Measurements from ENCODE around the gene NOS2.

The NOS2 gene

GRCh38 chr17:27818401-27819105 is 18.2 kb upstream of the NOS2 start:
- no peak overlapping the region for H3K9ac ChIP-seq (ENCODE audit: low read length)
- H3K4me3 ChIP-seq (ENCODE audit: low read depth, low read length), result no peak overlapping the region
- peaks cover 19% of the 10 kb centered on the region for H3K9me3 ChIP-seq (ENCODE audit: control insufficient read depth, insufficient read depth, low read depth, low read length)
- H3K36me3 ChIP-seq (ENCODE audit: control insufficient read depth, insufficient read depth, low read length), result no peaks in the 10 kb centered on the region
- no peak overlapping the region for H3K27ac ChIP-seq (ENCODE audit: low read depth, low read length)
- no peaks in the 10 kb centered on the region for H3K27me3 ChIP-seq (ENCODE audit: control insufficient read depth, insufficient read depth, low read length)
- no peaks in the 10 kb centered on the region for H3K4me1 ChIP-seq (ENCODE audit: control insufficient read depth, insufficient read depth, low read length)

DNA sequence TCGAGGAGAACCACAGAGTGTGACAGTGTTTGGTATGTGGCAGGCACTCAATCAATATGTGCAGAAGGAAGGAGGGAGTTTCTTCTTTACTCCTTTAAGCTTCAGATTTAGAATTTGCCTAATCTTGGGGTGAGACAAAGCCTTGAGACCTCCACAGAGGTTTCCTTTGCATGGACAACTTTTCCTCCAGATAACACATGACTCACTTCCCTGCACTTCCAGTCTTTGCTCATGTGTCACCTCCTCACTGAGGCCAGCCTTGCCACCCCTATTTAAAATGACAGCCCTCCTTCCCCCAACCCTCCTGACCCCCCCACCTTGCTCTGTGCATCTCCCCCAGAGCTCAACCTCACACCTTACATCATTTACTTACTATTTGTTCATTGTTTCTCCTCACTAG is 17.4 kb upstream of the NOS2 start:
- Histone ChIP-seq H3K9ac (ENCODE audit: low read length) (no peak overlapping the region), H3K27me3 (ENCODE audit: control insufficient read depth, insufficient read depth, low read length) (no peaks in the 10 kb centered on the region)

DNA sequence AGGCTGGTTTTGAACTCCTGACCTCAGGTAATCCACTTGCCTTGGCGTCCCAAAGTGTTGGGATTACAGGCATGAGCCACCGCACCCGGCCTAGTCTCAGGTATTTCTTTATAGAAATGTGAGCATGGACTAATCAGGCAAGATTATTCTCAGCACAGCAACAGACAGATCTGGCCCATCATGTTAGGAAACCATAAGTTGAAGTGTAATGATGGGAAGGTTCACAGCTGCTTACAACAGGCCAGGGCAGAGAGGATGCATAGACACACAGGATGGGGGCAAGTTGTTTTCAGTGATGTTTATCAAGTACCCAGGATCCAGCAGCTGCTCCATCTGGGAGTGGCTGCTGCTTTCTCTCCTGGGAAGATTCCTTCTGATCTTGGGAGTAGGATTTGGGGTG is 16.6 kb upstream of the NOS2 start:
- Histone ChIP-seq H3K27me3 (ENCODE audit: control insufficient read depth, insufficient read depth, low read length) (no peaks in the 10 kb centered on the region), H3K9me3 (ENCODE audit: control insufficient read depth, insufficient read depth, low read depth, low read length) (peaks cover 11% of the 10 kb centered on the region), H3K27ac (ENCODE audit: low read depth, low read length) (no peak overlapping the region), H3K4me3 (ENCODE audit: low read depth, low read length) (no peak overlapping the region), H3K36me3 (ENCODE audit: control insufficient read depth, insufficient read depth, low read length) (no peaks in the 10 kb centered on the region), H3K4me1 (ENCODE audit: control insufficient read depth, insufficient read depth, low read length) (no peaks in the 10 kb centered on the region), H3K9ac (ENCODE audit: low read length) (no peak overlapping the region)

More for the DNA sequence above, 17.4 kb upstream of the NOS2 start:
- Histone ChIP-seq H3K9me3 (ENCODE audit: control insufficient read depth, insufficient read depth, low read depth, low read length) (peaks cover 16% of the 10 kb centered on the region), H3K36me3 (ENCODE audit: control insufficient read depth, insufficient read depth, low read length) (no peaks in the 10 kb centered on the region), H3K27ac (ENCODE audit: low read depth, low read length) (no peak overlapping the region), H3K4me3 (ENCODE audit: low read depth, low read length) (no peak overlapping the region), H3K4me1 (ENCODE audit: control insufficient read depth, insufficient read depth, low read length) (no peaks in the 10 kb centered on the region)

GRCh38 chr17:27811961-27812360 is 11.6 kb upstream of the NOS2 start:
- H3K27ac ChIP-seq (ENCODE audit: low read depth, low read length), result no peak overlapping the region
- H3K27me3 ChIP-seq (ENCODE audit: control insufficient read depth, insufficient read depth, low read length), result no peaks in the 10 kb centered on the region
- no peak overlapping the region for H3K4me3 ChIP-seq (ENCODE audit: low read depth, low read length)
- no peak overlapping the region for H3K9ac ChIP-seq (ENCODE audit: low read length)
- H3K36me3 ChIP-seq (ENCODE audit: control insufficient read depth, insufficient read depth, low read length), result no peaks in the 10 kb centered on the region
- 0 out of 2 replicates have a peak, but pooled peaks cover 4% of the 10 kb centered on the region for H3K4me1 ChIP-seq (ENCODE audit: control insufficient read depth, insufficient read depth, low read length)
- H3K9me3 ChIP-seq (ENCODE audit: control insufficient read depth, insufficient read depth, low read depth, low read length), result peaks cover 3% of the 10 kb centered on the region; the same call in 1 of the 2 replicates

DNA sequence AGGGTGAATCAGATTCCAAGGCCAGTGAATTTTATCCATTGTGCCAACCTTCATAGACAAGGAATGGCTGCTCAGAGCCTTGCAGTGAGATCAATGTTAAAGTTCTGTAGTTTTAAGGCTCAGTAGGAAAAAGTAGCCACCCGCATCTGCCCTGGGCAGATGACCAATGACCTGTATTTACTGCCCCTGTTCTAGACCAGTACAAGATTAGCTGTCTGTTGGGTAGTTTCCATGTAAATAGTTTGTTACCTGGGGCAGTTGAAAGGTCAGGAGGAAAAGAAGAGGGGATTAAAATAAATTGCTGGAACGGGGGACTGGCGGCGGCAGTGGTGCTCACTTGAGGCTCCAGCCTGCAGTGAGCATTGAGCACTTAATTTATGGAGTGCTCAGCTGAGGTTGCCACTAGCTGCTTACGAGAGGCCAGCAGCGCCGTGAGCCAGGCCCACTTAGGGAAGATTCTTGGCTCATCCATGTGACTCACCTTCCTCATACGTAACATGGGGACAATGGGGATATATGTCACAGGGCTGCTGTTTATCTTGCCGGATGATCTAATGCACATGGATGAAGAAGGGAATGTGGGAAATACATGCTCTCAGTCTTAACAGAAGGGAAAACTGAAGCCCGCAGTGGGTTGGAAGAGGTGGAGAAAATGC is 10.7 kb upstream of the NOS2 start:
- no peak overlapping the region for H3K27ac ChIP-seq (ENCODE audit: low read depth, low read length)
- H3K27me3 ChIP-seq (ENCODE audit: control insufficient read depth, insufficient read depth, low read length), result no peaks in the 10 kb centered on the region; the same call in 1 of the 2 replicates
- no peak overlapping the region for H3K4me3 ChIP-seq (ENCODE audit: low read depth, low read length)
- H3K4me1 ChIP-seq (ENCODE audit: control insufficient read depth, insufficient read depth, low read length), result peaks cover 7% of the 10 kb centered on the region; the same call in 1 of the 2 replicates
- no peaks in the 10 kb centered on the region for H3K36me3 ChIP-seq (ENCODE audit: control insufficient read depth, insufficient read depth, low read length)
- no peak overlapping the region for H3K9ac ChIP-seq (ENCODE audit: low read length)
- peaks cover 3% of the 10 kb centered on the region; the same call in 1 of the 2 replicates for H3K9me3 ChIP-seq (ENCODE audit: control insufficient read depth, insufficient read depth, low read depth, low read length)

DNA sequence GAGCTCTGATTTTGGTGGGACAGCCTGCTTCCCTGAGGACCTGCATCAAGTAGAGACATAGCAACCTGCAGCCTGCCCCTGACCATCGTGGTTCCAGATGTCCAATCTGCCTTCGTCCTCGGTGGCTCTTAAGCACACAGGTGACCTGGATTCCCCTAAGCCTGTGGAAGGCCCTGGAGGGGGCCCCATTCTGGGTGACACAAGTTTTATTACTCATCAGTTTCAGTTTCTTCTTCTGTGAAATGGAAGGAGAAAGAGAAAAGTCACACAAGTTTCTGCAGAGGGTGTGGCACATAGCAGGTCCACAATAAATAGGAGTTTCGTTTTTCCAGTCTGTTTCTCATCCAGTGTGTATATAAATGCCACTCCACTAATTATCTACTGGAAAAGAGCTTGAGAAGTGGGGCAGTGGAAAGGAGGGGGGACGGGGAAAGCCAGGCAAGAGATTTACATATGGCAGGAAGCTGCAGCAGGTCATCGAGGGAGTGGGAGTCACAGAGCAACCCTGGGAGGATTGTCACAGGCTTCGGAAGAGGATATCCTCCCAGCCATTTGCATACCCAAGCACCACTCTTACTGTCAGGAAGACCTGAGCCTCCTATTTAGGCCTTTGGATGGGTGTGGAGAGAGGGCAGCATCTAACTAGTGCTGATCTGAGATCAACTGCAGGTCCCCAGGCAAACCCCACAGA is 10.0 kb upstream of the NOS2 start:
- Histone ChIP-seq H3K36me3 (ENCODE audit: control insufficient read depth, insufficient read depth, low read length) (no peaks in the 10 kb centered on the region), H3K4me1 (ENCODE audit: control insufficient read depth, insufficient read depth, low read length) (peaks cover 12% of the 10 kb centered on the region), H3K27ac (ENCODE audit: low read depth, low read length) (no peak overlapping the region), H3K9me3 (ENCODE audit: control insufficient read depth, insufficient read depth, low read depth, low read length) (peaks cover 3% of the 10 kb centered on the region; the same call in 1 of the 2 replicates), H3K4me3 (ENCODE audit: low read depth, low read length) (no peak overlapping the region), H3K27me3 (ENCODE audit: control insufficient read depth, insufficient read depth, low read length) (no peaks in the 10 kb centered on the region; the same call in 1 of the 2 replicates), H3K9ac (ENCODE audit: low read length) (no peak overlapping the region)

- peaks cover 12% of the 10 kb centered on the region for H3K4me1 ChIP-seq (ENCODE audit: control insufficient read depth, insufficient read depth, low read length)
- no peak overlapping the region for H3K27ac ChIP-seq (ENCODE audit: low read depth, low read length)
- no peaks in the 10 kb centered on the region for H3K36me3 ChIP-seq (ENCODE audit: control insufficient read depth, insufficient read depth, low read length)
- H3K9me3 ChIP-seq (ENCODE audit: control insufficient read depth, insufficient read depth, low read depth, low read length), result peaks cover 3% of the 10 kb centered on the region; the same call in 1 of the 2 replicates
- H3K27me3 ChIP-seq (ENCODE audit: control insufficient read depth, insufficient read depth, low read length), result no peaks in the 10 kb centered on the region; the same call in 1 of the 2 replicates
- no peak overlapping the region for H3K9ac ChIP-seq (ENCODE audit: low read length)
- H3K4me3 ChIP-seq (ENCODE audit: low read depth, low read length), result no peak overlapping the region
Observed at GRCh38 chr17:27809555-27809954, 9.2 kb upstream of the NOS2 start.

DNA sequence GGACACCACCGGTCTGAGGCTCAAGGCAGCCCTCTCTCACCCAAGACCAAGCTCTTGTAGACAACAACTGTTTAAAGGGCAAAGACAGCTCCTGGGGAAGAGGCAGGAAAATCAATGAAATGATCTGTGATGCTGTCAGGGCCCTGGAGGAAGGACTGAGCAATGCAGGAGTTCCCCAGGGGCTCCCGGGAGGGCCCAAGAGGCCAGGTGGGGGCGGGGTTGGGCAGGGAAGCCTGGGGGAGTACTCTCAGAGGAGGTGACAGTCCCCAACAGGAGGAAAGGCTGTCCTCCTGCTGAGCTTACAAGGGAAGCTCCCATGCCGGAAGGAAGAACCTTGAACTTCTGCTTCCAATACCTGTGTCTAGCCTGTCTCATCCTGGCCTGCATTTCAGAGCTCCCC is 8.3 kb upstream of the NOS2 start:
- Histone ChIP-seq H3K27ac (ENCODE audit: low read depth, low read length) (no peak overlapping the region), H3K9ac (ENCODE audit: low read length) (no peak overlapping the region), H3K36me3 (ENCODE audit: control insufficient read depth, insufficient read depth, low read length) (no peaks in the 10 kb centered on the region), H3K27me3 (ENCODE audit: control insufficient read depth, insufficient read depth, low read length) (no peaks in the 10 kb centered on the region; the same call in 1 of the 2 replicates), H3K4me3 (ENCODE audit: low read depth, low read length) (no peak overlapping the region), H3K4me1 (ENCODE audit: control insufficient read depth, insufficient read depth, low read length) (peaks cover 12% of the 10 kb centered on the region), H3K9me3 (ENCODE audit: control insufficient read depth, insufficient read depth, low read depth, low read length) (peaks cover 3% of the 10 kb centered on the region; the same call in 1 of the 2 replicates)

DNA sequence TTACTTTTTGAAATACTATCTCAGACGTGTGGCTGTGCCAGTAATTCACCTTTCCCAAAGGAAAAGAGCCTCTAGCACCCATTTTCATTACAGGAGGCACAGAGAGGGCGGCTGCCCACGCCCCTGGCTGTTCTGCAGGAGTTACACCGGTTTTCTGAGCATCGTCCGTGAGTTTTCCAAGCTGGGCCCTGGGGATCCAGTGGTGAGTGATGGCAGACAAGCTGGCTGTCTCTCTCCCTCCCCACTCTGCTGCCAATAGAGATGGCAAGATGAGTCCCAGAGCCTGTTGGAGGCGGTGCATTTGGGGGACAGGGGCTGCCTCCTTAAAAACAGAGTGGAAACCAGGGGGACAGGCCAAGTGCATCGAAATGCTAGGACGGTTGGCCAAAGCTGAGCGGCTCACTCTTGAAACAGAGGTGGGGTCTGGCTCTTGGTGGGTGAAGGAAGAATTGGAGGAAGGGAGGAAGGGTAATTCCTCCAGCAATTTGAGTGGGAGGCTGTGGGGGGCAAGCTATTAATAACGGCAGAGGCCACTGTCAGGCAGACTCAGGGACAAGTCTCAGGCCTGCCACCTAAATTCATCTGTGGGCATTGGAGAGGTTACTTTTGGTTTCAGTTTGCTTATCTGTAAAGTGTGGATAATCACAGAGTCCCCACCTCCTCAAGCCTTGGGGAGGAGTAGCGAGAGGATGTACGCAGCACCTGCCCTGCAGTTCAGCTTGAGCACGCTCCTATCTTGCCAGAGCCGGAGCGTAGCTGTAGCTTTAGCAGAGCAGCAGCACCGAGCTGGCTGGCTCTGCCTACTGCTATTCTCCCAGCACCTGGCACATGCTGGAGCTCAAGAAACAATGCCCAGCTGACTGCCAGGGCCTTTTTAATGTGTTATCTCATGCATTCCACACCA is 7.5 kb upstream of the NOS2 start:
- no peaks in the 10 kb centered on the region; the same call in 1 of the 2 replicates for H3K27me3 ChIP-seq (ENCODE audit: control insufficient read depth, insufficient read depth, low read length)
- no peak overlapping the region for H3K4me3 ChIP-seq (ENCODE audit: low read depth, low read length)
- no peak overlapping the region for H3K27ac ChIP-seq (ENCODE audit: low read depth, low read length)
- no peaks in the 10 kb centered on the region for H3K36me3 ChIP-seq (ENCODE audit: control insufficient read depth, insufficient read depth, low read length)
- H3K4me1 ChIP-seq (ENCODE audit: control insufficient read depth, insufficient read depth, low read length), result peaks cover 12% of the 10 kb centered on the region
- H3K9me3 ChIP-seq (ENCODE audit: control insufficient read depth, insufficient read depth, low read depth, low read length), result peaks cover 3% of the 10 kb centered on the region; the same call in 1 of the 2 replicates
- no peak overlapping the region for H3K9ac ChIP-seq (ENCODE audit: low read length)

DNA sequence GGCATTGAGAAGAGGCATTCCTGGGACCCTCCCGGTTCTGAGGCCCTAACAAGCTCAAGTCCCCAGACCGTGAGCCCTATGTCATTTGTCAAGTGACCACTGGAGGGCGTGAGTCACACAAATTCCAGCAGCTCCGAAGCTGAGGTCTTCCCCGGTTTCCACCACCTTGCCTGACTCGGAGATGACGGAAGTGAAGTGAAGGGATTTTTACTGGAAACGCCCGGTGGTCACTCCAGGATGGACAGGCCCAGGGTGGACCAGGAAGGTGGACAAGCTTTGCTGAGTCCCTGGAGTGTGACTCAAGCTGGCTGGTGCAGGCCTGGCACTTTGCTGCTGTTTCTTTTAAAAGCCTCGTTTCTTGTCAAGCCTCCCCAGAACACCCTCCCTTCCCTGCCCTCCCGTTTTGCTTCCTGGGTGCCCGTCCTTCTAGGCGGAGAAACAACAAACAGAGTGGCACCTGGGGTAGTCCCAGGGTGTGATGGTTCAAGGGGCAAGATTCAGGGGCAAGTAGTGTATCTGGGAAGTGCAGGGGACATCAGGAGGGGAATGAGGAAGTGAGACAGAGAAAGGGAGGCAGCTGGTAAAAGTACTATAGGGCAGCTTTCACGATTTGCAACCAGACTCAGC is 5.3 kb upstream of the NOS2 start:
- H3K27ac ChIP-seq (ENCODE audit: low read depth, low read length), result no peak overlapping the region
- H3K4me1 ChIP-seq (ENCODE audit: control insufficient read depth, insufficient read depth, low read length), result peaks cover 9% of the 10 kb centered on the region
- peak overlapping the region; percentile 24 for H3K4me3 ChIP-seq (ENCODE audit: low read depth, low read length)
- H3K9ac ChIP-seq (ENCODE audit: low read length), result no peak overlapping the region
- no peaks in the 10 kb centered on the region for H3K36me3 ChIP-seq (ENCODE audit: control insufficient read depth, insufficient read depth, low read length)
- peaks cover 3% of the 10 kb centered on the region; the same call in 1 of the 2 replicates for H3K9me3 ChIP-seq (ENCODE audit: control insufficient read depth, insufficient read depth, low read depth, low read length)
- H3K27me3 ChIP-seq (ENCODE audit: control insufficient read depth, insufficient read depth, low read length), result no peaks in the 10 kb centered on the region; the same call in 1 of the 2 replicates

Measured in HUES6 (cell line).